NCI-H345 (cell line): ENCODE results near the gene FAF2.

ENCODE experiments used
- DNase-seq: peaks from one replicate; lab custom pipeline; 2025; lab: John Stamatoyannopoulos, UW

FAF2 gene

GRCh38 chr5:176507911-176508310, 59.7 kb downstream of the FAF2 start:
- no peak for DNase-seq

DNA sequence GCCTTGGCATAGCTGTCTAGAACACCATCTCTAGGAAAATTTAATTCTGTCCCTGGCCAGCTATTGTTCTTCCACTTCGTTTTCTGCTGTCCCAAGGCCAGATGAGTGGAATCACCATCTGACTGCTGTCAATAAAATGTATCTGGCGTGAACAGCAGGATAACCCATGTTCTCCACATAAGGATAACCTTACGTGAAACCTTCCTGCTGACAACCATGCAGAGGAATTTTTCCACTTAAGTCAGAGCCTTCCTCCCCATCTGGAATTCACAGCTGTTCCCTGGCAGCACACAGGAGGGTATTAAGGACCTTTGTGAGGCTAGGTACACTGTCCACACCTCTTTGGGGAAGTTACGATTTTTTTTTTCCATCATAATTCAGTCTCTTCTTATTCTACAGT, 60.4 kb downstream of the FAF2 start:
- DNase-seq, result no peak

DNA sequence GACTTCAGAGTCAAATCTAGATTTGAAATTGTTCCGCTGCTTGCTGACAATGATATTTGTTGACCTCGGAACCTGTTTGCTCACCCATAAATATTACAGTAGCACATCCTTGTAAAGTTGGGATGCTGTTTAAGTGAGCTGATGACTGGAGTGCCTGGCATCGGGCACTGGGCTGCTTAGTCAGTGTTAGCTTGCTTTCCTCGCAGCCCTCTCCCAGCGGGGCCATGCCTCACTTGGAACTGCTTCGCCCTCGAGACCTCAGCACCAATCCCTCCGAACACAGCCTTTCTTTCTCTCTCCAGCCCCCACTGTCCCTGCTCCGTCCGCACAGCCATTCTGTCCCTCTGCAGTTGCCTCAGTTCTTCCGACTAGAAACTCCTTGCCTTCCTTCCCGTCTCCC, 65.6 kb downstream of the FAF2 start:
- no peak for DNase-seq

DNA sequence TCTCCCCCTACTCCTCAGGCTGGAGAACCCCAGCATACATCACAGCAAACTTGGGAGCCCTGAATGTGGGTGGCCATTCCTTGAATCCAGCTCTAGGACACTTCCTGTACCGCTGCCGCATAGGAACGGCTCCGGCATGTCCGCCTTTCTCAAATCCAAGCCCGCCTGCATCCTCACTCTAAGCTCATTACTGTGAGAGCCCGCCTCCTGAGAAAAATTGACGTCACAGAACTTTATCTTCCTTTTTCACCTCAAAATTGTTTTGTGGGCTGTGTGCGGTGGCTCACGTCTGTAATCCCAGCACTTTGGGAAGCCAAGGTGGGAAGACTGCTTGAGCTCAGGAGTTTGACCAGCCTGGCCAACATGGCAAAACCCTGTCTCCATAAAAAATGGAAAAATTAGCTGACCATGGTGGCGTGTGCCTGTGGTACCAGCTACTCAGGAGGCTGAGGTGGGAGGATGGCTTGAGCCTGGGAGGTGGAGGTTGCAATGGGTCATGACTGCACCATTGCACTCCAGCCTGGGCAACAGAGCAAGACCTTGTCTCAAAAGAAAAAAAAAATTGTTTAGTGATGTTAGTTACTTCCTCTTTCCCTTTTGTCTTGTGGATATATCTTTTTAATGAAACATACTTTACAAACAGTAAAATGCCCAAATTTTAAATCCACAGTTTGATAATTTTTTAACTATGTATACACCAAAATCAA, 66.2 kb downstream of the FAF2 start:
- no peak for DNase-seq

DNA sequence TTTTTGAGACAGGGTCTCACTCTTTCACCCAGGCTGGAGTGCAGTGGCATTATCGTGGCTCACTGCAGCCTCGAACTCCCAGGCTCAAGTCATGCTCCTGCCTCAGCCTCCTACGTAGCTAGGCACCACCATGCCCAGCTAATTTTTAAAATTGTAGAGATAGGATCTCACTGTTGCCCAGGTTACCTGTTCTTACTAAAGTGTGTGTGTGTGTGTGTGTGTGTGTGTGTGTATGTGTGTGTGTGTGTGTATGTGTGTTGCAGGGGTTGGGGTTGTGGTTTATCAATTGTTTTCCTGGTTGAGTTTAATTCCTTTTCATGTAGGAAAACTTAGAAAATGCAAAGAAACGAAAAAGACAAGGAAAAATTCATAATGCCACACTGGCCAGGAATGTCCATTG, 67.2 kb downstream of the FAF2 start:
- no peak for DNase-seq

DNA sequence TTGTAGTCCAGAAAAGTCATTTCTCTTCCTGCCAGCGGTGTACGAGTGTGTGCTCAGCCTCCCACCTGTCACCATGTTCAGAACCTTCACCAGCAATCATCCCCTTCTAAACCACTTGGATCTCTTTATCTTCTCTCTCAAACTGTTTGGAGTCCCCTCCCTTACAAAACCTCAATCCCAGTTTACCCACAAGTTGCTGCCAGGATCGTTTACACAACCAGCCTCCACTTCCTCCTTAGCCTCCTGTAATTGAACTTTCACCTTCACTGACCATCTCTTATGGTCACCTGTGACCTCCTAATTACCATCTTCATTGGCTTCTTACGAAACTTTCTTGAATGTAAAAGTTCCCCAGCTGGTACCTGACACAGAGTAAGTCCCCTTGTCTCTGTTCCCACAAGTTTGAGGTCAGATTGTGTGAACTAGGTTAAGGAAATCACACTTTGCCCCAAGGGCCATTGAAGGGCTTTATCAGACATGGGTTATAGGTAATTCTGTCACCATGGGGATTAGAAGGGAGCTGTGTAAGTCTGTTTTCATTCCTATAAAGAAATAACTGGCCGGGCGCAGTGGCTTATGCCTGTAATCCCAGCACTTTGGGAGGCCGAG, 69.0 kb downstream of the FAF2 start:
- DNase-seq, result no peak

DNA sequence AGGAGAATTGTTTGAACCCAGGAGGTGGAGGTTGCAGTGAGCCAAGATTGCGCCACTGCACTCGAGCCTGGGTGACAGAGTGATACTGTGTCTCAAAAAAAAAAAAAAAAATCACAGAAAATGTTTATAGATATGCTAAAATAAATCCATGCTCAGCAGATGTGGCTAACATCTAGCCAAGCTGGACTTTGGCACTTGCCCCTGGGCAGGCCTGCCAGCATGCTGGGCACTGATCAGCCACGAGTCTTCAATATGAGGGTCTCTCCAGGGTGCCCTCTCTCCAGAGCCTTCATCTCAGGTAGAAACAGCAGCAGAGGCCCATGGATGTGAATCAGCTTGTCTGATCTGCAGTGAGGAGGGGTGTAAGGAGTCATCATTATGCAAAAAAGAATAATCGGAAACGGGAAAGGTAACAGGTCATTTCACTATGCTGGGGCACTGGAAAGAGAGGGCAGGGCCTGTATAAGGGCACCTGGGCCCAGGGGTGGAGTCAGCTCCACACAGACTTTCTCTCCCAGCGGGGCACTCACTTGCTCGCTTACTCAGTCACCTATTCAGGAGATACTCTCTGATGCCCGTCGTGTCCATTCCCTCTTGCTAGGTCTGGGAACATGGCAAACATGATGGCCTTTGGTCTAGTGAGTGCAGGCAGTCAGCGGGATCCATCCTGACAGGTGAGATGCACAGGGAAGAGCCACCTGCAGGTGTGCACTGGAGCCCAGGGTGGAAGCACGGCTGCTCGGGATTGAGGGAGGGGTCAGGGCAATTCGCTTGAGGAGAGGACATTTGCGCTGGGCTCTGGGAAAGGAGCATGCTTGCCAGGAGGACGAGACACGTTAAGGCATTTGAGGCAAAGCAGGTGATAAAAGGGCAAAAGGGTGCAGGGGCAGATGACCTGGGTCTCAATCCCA, 71.9 kb downstream of the FAF2 start:
- no peak for DNase-seq

GRCh38 chr5:176521286-176521685, 73.1 kb downstream of the FAF2 start:
- no peak for DNase-seq

GRCh38 chr5:176521699-176522263, 73.6 kb downstream of the FAF2 start:
- DNase-seq, result no peak

DNA sequence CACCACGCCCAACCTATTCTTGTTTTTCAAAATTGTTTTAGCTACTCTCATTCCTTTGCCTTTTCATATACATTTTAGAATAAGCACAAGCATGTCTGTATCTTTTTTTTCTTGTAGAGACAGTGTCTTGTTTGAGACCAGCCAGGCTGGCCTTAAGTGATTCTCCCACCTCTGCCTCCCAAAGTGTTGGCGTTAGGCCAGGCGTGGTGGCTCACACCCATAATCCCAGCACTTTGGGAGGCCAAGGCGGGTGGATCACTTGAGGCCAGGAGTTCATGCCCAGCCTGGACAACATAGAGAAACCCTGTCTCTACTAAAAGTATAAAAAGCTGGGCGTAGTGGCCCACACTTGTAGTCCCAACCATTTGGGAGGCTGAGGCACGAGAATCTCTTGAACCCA, 76.0 kb downstream of the FAF2 start:
- DNase-seq, result no peak

DNA sequence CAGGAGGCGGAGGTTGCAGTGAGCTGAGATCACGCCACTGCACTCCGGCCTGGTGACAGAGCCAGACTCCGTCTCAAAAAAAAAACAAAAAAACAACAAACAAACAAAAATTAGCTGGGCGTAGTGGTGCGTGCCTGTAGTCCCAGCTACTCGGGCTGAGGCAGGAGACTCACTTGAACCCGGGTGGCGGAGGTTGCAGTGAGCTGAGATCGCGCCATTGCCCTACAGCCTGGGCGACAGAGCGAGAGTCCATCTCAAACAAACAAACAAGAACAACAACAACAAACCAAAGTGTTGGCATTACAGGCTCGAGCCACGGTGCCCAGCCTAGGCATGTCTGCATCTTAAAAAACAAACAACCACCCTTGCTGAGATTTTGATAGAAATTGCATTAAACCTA, 76.8 kb downstream of the FAF2 start:
- DNase-seq, result no peak

DNA sequence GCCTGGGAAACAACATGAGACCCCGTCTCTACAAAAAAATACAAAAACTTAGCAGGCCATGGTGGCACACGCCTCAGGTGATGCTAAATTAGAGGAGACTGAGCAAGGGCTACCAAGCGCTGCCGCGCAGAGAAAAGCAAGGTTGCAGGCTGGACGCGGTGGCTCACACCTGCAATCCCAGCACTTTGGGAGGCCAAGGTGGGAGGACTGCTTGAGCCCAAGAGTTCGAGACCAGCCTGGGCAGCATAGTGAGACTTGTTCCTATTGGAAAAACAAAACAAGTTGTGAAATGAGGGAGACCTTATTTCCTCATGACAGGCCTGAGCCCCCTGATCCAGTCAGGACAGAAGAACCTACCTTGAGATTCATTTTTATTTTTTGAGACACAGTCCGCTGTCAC, 77.5 kb downstream of the FAF2 start:
- DNase-seq, result no peak

- DNase-seq, result no peak
Observed at GRCh38 chr5:176526462-176526861, 78.3 kb downstream of the FAF2 start.

GRCh38 chr5:176527246-176528222, 79.3 kb downstream of the FAF2 start:
- no peak for DNase-seq

- no peak for DNase-seq
Observed at GRCh38 chr5:176528301-176528700, 80.1 kb downstream of the FAF2 start.

GRCh38 chr5:176528761-176529115, 80.6 kb downstream of the FAF2 start:
- DNase-seq, result no peak

DNA sequence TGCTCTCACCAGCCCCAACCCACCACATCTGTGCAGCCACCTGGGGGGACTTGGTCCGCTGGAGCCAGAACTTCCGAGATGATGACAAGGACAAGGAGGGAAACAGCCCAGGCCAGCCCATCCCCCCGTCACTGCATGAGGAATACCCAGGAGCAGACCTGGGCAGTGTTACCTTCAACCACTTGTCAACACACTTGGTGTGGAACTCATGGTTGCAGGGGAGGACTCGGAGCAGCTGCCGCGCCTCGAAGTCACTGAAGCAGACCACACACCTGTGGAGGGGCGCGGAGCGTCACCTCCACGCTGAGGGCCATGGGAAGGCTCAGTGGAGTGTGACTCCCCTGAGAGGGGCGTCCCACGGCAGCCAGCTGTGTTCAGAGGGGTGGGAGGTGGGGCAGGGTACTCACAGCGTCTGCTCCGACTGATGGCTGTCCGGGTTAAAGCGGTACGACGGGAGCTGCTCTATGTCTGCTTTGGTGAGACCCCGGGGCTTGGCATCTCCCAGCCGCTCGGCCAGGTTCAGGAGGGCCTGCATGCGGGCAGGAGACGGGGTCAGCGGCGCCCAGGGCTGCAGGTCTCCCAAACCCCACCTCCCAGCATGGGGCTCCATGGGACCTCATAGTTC, 81.0 kb downstream of the FAF2 start:
- no peak for DNase-seq

GRCh38 chr5:176529741-176530141, 81.6 kb downstream of the FAF2 start:
- DNase-seq, result no peak

- no peak for DNase-seq
Observed at GRCh38 chr5:176530393-176530982, 82.3 kb downstream of the FAF2 start.

- DNase-seq, result no peak
Observed at GRCh38 chr5:176530983-176531901, 83.1 kb downstream of the FAF2 start.
